Heart left ventricle (tissue), 16 donors: Measurements from ENCODE around the gene DSP. TPM values are rescaled to one million over a fixed set of nuclear protein-coding genes. Genes with fewer than 3 reads are reported as not detected.

ENCODE experiments used
- ATAC-seq, 4 donors: fragments of 200-7000 bp; cut with Tn5 transposase; one replicate each; pipeline ENCODE4 v1.9.1; 2020 to 2022; ENCODE audit warnings: moderate library complexity in 4 of 4, mild to moderate bottlenecking in 3 of 4, moderate number of reproducible peaks in 1 of 4
- DNase-seq, 5 donors: peaks; one replicate each; pipeline ENCODE4 v3.0.0-alpha.2; 2020
- H3K27ac ChIP-seq, 12 donors: fragments of 200-600 bp; sonication (generic) in 4 of 12; one replicate each; pipeline versions ENCODE4 v1.5.0 to v1.8.0; 2016 to 2022; ENCODE audit warnings: mild to moderate bottlenecking in 2 of 12
- H3K27me3 ChIP-seq, 9 donors: fragments of 200-600 bp; sonication (generic) in 2 of 9; one replicate each; pipeline versions ENCODE4 v1.5.1 to v1.8.0; 2016 to 2022; ENCODE audit warnings: mild to moderate bottlenecking in 3 of 9
- H3K36me3 ChIP-seq, 9 donors: fragments of 200-600 bp; sonication (generic) in 2 of 9; one replicate each; pipeline versions ENCODE4 v1.5.0 to v1.8.0; 2018 to 2022; ENCODE audit warnings: mild to moderate bottlenecking in 2 of 9
- H3K4me1 ChIP-seq, 12 donors: fragments of 200-600 bp; sonication (generic) in 4 of 12; one replicate each; pipeline versions ENCODE4 v1.5.0 to v1.8.0; 2016 to 2022; ENCODE audit warnings: mild to moderate bottlenecking in 3 of 12
- H3K4me3 ChIP-seq, 12 donors: fragments of 200-600 bp; sonication (generic) in 4 of 12; one replicate each; pipeline versions ENCODE4 v1.5.0 to v1.8.0; 2017 to 2022; ENCODE audit warnings: mild to moderate bottlenecking in 9 of 12, moderate library complexity in 4 of 12
- H3K9me3 ChIP-seq, 12 donors: fragments of 200-600 bp; sonication (generic) in 4 of 12; one replicate each; pipeline versions ENCODE4 v1.5.0 to v1.8.0; 2016 to 2022; ENCODE audit warnings: mild to moderate bottlenecking in 1 of 12
- POLR2A ChIP-seq, 2 donors: fragments of 450-650 bp; IDR thresholded peaks; one replicate each; pipeline ENCODE4 v1.6.1; 2017; ENCODE audit warnings: antibody characterized with exemption in 2 of 2, mild to moderate bottlenecking in 2 of 2, moderate library complexity in 2 of 2
- WGBS, 4 donors: extraction: QIAGEN DNeasy Blood & Tissue Kit in 2 of 4; methylation state at CpG; one replicate each; pipeline versions ENCODE4 v1.1.5 to v1.1.7; 2013 to 2018; 5-methylcytosine and 5-hydroxymethylcytosine counted together
- intact Hi-C, 10 donors: fragments of 100-400 bp; cut with DNase I; formaldehyde crosslinking; loops; one replicate each; pipeline versions ENCODE4 v1.11.1 to v1.14.2; 2022
- polyA plus RNA-seq, 2 donors: library from polyadenylated mRNA; stranded (reverse); fragments of 200-250 nt; gene quantifications; one replicate each; pipeline ENCODE4 v1.2.3, GENCODE V29; 2013
- total RNA-seq, 9 donors: library from RNA; depleted of rRNA in 2 of 9; stranded (reverse); fragments of >200 nt in 2 of 9; fragmentation: NEBNext Ultra II Directional in 3 of 9; extraction: Animal tissue kit (Norgen Biotek cat#: 25700) in 3 of 9; gene quantifications; one replicate each; pipeline versions ENCODE4 v1.1.0 to v1.2.4, GENCODE V29; 2016 to 2023
- TF ChIP-seq, protein P1 (sequence below), 12 donors: fragments of 200-600 bp; sonication (generic) in 4 of 12; IDR thresholded peaks; one replicate each; pipeline versions ENCODE4 v1.5.0 to v1.8.0; 2018 to 2022; ENCODE audit warnings: antibody characterized with exemption in 12 of 12, mild to moderate bottlenecking in 5 of 12
- donor health status: ischemic (EF 13 %, LVEDD 7.1; RV severe dilation, severe dysfunction).
- donor health status: healthy with polysubstance abuse.
- donor health status: DM: no; HTN: yes; CAD: no.
- donor health status: DM: no; HTN: no; CAD: no.
- donor health status: ischemic (EF 25% LVEDD 6.9; RV normal size, moderate dysfunction).
- donor health status: ischemic (EF 25% LVEDD 5.7; RV mildly dilated, moderate dysfunction).
- donor health status: healthy.
- donor health status: DM: yes; HTN: yes; CAD: no.
- donor health status: ischemic (EF 35%, LVEDD 5.7; RV mildly dilated, moderate dysfunction).
- donor health status: nonischemic (EF 11% LVEDD 7.7; RV severe dilation, severe dysfunction).
- donor health status: DM: yes; HTN: yes; CAD: no.
- donor health status: PGD.
- donor health status: ischemic (EF 29% LVEDD 5.4; RV normal size, mild dysfunction).
- donor health status: nonischemic (EF 23%, LVEDD 6.1; RV moderate dilation, normal function).

Gene DSP
- total and polyA plus RNA-seq, 11 donors: 81.9 to 373 (median 278) TPM

DNA sequence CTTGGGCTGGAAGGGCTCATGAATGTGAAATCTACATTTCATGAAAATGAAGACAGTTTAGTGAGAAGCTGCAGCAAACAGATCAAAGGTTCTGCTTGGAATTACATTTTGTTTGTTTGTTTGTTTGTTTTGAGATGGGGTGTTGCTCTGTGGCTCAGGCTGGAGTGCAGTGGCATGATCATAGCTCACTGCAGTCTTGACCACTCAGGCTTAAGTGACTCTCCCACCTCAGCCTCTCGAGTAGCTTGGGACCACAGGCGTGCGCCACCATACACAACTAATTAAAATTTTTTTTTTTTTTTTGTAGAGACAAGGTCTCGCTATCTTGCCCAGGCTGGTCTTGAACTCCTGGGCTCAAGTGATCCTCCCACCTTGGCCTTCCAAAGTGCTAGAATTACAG is 5.8 kb downstream of the DSP start:
- Histone ChIP-seq H3K9me3 (no peaks in the 10 kb centered on the region), H3K27ac (peak overlapping the region in 5 of 12 donors; percentile 33 to 78 (median 72)), H3K4me1 (peaks cover 0 to 32% (median 2%) of the 10 kb centered on the region in 12 donors), H3K27me3 (peaks cover 0 to 76% (median 16%) of the 10 kb centered on the region in 9 donors), H3K36me3 (no peaks in the 10 kb centered on the region), H3K4me3 (no peak overlapping the region)
- no peak for TF ChIP-seq POLR2A (IDR thresholded peaks at IDR 0.05)
- TF ChIP-seq, protein P1, sequence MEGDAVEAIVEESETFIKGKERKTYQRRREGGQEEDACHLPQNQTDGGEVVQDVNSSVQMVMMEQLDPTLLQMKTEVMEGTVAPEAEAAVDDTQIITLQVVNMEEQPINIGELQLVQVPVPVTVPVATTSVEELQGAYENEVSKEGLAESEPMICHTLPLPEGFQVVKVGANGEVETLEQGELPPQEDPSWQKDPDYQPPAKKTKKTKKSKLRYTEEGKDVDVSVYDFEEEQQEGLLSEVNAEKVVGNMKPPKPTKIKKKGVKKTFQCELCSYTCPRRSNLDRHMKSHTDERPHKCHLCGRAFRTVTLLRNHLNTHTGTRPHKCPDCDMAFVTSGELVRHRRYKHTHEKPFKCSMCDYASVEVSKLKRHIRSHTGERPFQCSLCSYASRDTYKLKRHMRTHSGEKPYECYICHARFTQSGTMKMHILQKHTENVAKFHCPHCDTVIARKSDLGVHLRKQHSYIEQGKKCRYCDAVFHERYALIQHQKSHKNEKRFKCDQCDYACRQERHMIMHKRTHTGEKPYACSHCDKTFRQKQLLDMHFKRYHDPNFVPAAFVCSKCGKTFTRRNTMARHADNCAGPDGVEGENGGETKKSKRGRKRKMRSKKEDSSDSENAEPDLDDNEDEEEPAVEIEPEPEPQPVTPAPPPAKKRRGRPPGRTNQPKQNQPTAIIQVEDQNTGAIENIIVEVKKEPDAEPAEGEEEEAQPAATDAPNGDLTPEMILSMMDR (IDR thresholded peaks at IDR 0.05): no peak
- DNase-seq: no peak
- ATAC-seq: no peak
- intact Hi-C loops: no loop called here
- WGBS, 4 donors: 90 to 97% (median 92%) methylated on average over 4 of the region's 4 CpGs

DNA sequence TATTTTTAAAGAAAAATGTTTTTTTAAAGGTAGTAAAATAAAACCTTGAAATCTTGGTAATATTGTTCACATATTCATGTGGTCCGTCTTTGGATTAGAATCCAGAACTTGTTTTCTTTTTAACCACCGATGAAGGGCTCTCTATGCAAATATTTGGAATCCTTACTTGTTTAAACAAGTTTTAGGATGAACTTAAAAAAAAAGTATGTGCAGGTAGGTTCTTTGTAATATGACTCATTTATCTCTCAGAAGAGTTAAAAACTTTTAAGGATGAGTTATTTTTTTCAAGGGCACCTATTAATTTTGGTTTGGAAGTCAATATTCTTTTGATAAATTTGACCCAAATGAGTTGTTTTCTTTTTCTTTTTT is 8.9 kb downstream of the DSP start:
- WGBS, 4 donors: 85 to 93% (median 90%) methylated on average over 2 of the region's 2 CpGs

DNA sequence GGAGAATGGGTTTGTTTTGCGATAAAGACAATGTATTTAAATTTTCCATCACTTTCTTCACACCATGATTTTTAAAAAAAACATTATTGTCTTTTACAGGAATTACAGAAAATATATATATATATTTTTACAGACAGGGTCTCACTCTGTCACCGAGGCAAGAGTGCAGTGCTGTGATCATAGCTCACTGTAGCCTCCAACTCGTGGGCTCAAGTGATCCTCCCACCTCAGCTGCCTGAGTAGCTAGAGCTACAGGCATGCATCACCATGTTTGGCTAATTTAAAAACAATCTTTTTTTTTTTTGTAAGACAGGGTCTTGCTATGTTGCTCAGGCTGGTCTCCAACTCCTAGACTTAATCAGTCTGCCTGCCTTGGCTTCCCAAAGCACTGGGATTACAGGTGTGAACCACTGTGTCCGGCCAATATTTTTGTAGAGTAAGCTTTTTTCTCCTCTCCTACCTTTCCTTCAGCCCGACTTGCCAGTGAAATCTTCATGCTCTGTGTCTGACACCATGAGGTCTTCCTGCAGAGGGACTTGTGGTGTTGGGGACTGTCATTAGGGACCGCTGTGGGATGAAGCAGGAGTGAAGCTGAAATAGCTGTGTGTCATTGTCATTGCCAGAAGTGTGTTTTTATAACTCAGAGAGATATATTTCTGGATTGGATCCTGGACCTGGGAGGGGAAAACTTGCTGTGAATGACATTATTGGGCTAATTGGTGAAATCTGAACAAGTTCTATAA is 13.2 kb downstream of the DSP start:
- no peak for TF ChIP-seq POLR2A (IDR thresholded peaks at IDR 0.05)
- TF ChIP-seq, protein P1 (IDR thresholded peaks at IDR 0.05): no peak
- WGBS, 4 donors: 48 to 56% (median 51%) methylated on average over 6 of the region's 6 CpGs
- intact Hi-C loops: loop anchor here in 2 of 10 donors (10.0 kb wide), 2 partner anchors 120 to 130 kb away; no protein-coding TSS in a partner anchor
- Histone ChIP-seq H3K4me1 (peaks cover 0 to 44% (median 11%) of the 10 kb centered on the region in 12 donors), H3K27ac (peak overlapping the region in 2 of 12 donors; percentile 16 to 35), H3K4me3 (no peak overlapping the region), H3K9me3 (no peaks in the 10 kb centered on the region), H3K36me3 (peaks cover 0 to 16% (median 0%) of the 10 kb centered on the region in 9 donors), H3K27me3 (peaks cover 0 to 28% (median 3%) of the 10 kb centered on the region in 9 donors)
- peak in 3 of 4 donors; percentile 31 to 64 (median 41) for ATAC-seq
- no peak for DNase-seq

More for the DNA sequence above, 8.9 kb downstream of the DSP start:
- Histone ChIP-seq H3K36me3 (no peaks in the 10 kb centered on the region), H3K4me1 (peaks cover 0 to 46% (median 7%) of the 10 kb centered on the region in 12 donors), H3K9me3 (no peaks in the 10 kb centered on the region), H3K4me3 (no peak overlapping the region), H3K27ac (no peak overlapping the region), H3K27me3 (peaks cover 0 to 49% (median 3%) of the 10 kb centered on the region in 9 donors)
- TF ChIP-seq, protein P1 (IDR thresholded peaks at IDR 0.05): no peak
- TF ChIP-seq POLR2A (IDR thresholded peaks at IDR 0.05): no peak
- intact Hi-C loops: loop anchor here in 2 of 10 donors (10.0 kb wide), 2 partner anchors 116 to 126 kb away; no protein-coding TSS in a partner anchor
- DNase-seq: no peak
- ATAC-seq: no peak

DNA sequence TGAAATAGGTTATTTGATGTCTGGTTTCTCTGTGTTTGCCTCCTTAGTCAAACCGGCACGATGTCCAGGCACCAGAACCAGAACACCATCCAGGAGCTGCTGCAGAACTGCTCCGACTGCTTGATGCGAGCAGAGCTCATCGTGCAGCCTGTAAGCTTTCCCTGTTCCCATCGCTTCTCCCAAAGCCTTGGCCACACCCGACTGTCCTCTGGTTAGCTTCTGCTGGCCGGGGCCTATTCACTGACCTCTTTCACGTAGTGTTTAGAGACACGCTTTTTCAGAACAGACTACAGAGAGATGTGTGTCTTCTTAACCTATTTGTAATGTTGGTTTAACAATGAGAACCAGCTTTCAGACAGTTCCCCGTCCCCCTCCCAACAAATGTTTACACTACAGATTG is 14.2 kb downstream of the DSP start:
- Histone ChIP-seq H3K27ac (peak overlapping the region in 3 of 12 donors; percentile 16 to 42 (median 35)), H3K36me3 (peaks cover 0 to 22% (median 0%) of the 10 kb centered on the region in 9 donors), H3K4me1 (peaks cover 0 to 44% (median 11%) of the 10 kb centered on the region in 12 donors), H3K9me3 (no peaks in the 10 kb centered on the region), H3K4me3 (no peak overlapping the region), H3K27me3 (peaks cover 0 to 21% (median 0%) of the 10 kb centered on the region in 9 donors)
- DNase-seq (no peak), ATAC-seq (peak; percentile 27 to 60 (median 50))
- WGBS, 4 donors: 66 to 77% (median 71%) methylated on average over 11 of the region's 11 CpGs
- no peak for TF ChIP-seq POLR2A (IDR thresholded peaks at IDR 0.05)
- TF ChIP-seq, protein P1 (IDR thresholded peaks at IDR 0.05): no peak
- intact Hi-C loops: loop anchor here in 2 of 10 donors (10.0 kb wide), 2 partner anchors 121 to 131 kb away; no protein-coding TSS in a partner anchor
